ENCODE data around the gene SPIRE1.
A peak's percentile ranks its signal among the peaks of the same experiment; 100 is the strongest.

The SPIRE1 gene

DNA sequence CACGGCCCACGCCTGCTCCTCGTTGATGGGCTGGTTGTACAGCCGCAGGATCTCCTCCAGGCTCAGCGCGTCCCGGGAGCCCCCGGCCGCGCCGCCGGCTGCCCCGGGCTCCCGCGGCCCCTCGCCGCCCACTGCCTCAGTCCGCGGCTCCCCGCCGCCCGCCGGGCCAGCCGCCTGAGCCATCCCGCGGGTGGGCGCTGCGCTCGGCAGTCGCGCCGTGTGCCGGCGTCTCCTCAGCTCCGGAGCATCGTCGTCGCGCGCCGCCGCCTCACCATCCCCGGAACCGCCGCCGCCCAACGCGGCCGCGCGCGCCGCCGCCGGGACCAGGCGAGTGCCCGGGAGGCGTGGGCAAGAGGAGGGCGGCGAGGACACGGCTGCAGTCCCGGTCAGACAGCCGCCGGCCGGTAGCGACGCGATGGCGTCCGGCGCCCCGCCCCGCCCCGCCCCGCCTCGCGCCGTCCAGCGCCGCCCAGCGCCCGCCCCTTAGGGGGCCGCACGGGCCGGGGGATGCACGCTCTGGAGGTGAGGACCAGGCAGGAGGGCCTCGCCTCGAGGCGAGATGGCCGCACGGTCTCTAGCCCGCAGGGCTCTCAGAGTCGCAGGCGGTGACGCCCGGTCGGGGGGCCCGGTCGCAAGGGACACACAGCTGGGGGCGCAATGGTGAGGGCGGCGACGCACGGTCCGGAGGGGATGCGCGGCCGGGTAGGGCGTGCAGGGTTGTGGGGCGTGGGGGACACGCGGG is at the start of gene SPIRE1:
TSS of gene SPIRE1 (minus strand) at position 424 of the 742 bp plus-strand sequence. CDS start at position 183, 241 bp downstream.
- DNase-seq (ENCODE audit: low spot score), result peak; percentile 80

DNA sequence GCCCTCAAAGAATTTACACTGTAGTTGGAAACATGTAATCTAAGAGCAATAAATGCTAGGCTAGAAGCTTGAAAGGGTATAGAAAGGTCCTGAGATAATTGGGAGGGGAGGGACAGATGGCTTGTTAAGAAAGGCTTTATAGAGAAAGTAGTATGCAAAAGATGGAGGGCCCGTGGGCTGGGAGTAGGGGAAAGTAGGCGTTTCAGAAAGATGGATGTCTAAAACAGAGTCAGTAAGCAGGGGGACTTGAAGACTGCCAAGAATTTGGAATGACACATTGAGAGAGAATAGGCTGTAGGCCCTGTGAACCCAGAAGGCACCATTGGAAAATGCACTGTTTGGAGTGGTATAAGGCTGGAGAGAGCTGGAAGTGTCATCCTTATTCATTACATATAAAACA is 45.8 kb upstream of the SPIRE1 start:
- no peak for DNase-seq (ENCODE audit: low spot score)

DNA sequence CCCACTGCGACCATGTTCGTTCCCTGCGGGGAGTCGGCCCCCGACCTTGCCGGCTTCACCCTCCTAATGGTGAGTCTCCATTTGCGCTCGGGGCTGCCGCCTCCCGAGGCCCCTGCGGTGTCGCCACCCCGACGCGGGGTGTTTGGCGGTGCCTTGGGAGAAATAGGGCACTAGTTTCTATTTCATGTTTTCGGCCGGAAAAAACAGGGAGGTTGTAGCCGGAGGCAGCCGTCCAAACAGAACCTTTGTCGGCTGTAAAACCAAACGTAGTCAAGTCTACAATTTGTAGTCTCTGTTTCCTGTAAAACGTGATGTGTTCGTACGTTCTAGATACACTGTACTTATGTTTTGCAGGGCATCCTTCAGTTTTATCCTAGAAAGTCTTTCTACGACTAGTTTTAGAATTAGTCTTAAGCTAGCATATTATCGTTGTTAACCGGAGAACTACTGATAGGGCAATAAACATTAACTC is 45.2 kb upstream of the SPIRE1 start:
- DNase-seq (ENCODE audit: low spot score), result no peak

DNA sequence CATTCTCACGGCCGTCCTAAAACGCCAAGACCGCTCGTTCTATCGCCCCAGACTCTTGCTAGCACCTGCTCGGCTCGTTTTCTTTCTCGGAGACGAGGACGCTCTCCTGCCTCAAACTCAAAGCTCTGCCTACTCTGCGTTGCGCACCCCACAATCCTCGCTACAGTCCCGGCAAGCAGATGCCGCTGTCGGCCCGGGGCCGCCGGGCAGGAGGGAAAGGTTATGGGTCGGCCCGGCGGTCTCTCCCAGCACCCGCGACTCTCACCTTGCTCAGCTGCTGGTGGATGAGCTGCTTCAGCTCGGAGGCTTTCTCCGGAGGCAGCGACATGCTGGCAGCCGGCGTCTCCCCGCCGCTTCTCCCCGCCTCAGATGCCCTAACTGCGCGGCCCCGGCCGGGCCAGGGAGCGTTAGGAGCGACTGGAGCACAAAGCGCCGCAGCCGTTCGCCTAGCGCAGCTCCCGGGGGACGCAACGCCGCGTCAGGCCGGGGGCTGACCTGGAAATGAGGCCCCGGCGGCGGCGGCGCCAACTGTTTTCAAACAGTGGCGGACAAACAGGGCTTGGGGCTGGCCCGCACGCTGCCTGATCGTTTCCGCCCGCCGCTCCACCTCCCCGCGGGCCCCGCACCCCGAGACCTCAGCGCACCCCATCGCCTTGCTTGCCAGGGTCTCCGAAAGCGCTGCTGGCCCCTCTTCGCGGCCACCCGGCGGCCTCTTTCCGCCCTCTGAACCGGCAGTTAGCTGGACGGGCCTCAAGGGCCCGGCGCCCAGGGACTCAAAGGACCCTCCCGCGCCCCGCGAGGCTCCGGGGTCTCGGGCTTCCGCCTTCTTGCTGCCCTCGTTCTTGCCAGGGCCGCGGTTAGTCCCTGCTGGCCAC is 44.6 kb upstream of the SPIRE1 start, which contains the start of the genes CEP76 and PSMG2:
TSS of gene CEP76 (minus strand) at position 503 of the 875 bp plus-strand sequence. CDS start at position 328, 175 bp downstream.
TSS of gene PSMG2 (plus strand) at position 822 of the 875 bp plus-strand sequence. CDS start 66 bp downstream, outside the sequence.
- DNase-seq (ENCODE audit: low spot score), result peak; percentile 83

DNA sequence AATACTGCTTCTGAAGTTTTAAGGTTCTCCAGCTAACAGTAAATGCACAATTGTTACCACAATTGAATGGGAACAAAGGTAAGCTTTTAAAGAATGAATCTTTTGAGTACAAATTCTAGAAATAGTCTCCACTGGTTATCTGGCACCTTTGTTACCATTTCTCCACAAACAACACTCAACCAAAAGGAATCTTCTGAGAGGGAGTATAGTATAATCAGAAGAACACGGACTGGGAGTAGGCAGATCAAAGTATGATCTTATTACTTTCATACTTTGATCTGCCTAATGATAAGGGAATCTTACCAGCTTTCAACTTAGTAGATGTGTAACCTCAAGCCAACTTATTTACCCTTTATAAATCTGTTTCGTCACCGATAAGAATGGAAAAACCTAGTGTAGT is 43.3 kb upstream of the SPIRE1 start:
- no peak for DNase-seq (ENCODE audit: low spot score)

- no peak for DNase-seq (ENCODE audit: low spot score)
These were observed 41.8 kb upstream of the SPIRE1 start for GRCh38 chr18:12699747-12700146.

DNA sequence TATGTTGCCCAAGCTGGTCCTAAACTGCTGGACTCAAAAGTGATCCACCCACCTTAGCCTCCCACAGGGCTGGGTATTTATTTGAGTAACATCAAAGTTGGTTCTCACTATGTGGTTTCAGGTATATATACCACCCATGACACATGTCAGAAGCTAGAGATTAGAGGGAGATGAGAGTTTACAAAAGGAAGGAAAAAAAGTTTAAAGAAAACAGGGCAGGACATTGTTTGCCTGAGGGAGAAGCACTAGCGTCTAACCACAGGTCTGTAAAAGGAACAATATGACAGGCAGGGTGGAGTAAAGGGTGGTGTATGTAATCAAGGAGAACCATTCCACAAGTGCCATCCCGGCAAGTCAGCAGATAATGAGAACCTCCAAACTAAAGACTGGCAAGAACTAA is 36.1 kb upstream of the SPIRE1 start:
- DNase-seq (ENCODE audit: low spot score), result no peak

DNA sequence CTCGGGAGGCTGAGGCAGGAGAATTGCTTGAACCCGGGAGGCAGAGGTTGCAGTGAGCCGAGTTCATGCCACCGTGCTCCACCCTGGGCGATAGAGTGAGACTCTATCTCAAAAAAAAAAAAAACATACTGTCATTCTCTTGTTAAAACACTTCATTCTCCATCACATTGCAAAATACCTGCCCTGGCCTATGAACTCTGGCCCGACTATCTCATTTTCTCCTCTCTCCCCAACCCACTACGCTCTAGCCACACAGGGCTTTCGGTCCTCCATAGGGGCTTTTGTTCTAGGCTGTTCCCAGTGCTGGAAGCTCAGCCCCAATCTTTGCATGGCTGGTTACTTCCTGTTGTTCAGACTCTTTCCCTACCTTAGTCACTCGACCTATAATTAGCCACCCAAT is 34.3 kb upstream of the SPIRE1 start:
- no peak for DNase-seq (ENCODE audit: low spot score)

DNA sequence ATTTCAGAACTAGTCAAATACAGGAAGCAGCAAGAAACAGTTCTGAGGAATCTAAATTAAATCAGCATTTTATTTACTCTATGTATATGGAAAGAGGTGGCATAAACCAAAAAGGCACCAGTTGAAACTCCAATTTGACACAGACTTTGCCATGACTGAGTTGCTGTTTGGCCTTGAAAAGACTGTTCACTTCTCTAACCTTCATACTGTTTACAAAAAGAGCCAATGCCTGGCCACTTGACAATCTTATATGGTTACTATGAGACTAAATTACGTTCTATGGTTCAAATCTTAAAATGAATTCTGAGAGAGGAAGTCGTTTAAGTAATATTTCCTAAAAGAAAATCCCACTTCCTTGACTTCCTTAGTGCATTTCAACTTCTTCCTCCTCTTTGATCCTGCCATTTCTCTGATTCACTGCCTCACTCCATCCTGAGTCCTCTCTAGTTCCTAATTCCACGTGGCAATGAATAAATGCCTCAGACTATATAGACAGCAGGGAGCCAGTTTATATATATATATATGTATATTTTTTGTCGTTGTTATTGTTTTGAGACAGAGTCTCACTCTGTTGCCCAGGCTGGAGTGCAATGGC is 31.4 kb upstream of the SPIRE1 start:
- no peak for DNase-seq (ENCODE audit: low spot score)

DNA sequence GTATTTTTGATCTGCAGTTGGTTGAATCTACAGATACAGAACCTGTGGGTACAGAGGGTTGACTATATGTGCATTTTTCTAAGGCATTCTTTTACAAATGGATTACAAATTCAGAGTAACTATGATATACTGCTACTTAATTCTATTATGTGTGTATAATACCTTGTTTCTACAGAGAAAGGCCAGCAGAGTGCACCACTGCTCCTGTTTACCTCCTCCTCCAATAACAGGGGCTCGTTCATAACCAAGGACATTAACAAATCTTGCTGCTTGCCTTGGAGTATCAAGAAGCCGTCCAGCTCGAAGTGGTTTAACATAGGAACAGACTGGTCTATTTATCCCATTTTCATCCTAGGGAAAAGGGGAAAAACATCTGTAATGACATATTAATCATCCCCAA is 28.2 kb upstream of the SPIRE1 start:
- no peak for DNase-seq (ENCODE audit: low spot score)

DNA sequence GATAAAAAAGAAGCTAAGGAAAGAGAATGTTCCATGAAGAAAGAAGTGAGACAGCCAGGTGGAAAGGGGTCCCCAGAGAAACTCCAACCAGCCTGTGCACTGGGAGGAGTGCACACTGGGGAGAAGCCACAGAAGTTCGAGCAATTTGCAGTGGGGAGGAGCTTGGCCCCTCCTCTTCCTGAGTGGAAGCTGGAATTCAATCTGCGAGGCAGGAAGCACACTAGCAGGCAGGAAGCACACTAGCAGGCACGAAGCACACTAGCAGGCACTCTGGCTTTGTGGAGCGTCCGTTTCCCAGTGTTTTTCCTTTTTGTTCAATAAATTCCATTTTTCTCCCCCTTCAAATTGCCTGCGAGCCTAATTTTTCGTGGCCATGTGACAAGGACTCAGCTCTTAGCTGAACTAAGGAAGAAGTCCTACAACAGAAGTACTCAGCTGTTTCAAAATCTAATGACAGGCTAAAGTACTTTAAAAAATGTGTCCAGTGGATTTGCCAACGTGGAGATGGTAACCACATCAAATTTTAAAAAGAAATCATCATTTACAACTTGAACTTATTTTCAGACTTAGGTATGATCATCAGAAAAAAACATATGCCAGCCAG is 21.4 kb upstream of the SPIRE1 start:
- peak; percentile 27 for DNase-seq (ENCODE audit: low spot score)

- no peak for DNase-seq (ENCODE audit: low spot score)
These were observed 10.1 kb upstream of the SPIRE1 start for GRCh38 chr18:12668041-12668440.

DNA sequence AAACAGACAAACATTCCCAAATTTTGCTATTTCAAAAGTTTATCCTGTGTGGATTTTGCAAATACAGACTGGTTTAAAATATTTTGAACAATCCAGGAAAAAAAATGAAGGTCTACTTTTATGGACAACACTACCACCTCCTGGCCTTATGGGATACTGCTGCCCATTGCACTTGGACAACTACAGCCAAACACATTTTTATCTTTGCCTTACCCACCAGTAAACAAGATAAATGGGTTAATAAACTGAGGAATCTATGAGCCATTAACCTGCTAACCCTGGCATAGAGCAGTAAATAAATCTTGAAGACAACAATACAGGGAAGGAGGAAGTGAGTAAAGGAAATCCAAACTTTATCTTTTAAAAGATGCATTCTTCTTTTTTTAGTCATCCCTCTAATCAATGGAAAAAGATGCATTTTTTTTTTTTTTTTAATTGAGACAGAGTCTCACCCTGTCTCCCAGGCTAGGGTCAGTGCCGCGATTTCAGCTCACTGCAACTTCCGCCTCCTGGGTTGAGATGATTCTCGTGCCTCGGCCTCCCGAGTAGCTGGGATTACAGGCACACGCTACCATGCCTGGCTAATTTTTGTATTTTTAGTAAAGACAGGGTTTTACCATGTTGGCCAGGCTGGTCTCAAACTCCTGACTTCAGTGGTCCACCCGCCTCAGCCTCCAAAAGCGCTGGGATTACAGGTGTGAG is 2.1 kb upstream of the SPIRE1 start:
- DNase-seq (ENCODE audit: low spot score), result peak; percentile 68

- no peak for DNase-seq (ENCODE audit: low spot score)
These were observed 675 bp upstream of the SPIRE1 start for GRCh38 chr18:12658426-12659138.

GRCh38 chr18:12656938-12657683 is 796 bp downstream of the SPIRE1 start:
- peak; percentile 37 for DNase-seq (ENCODE audit: low spot score)

GRCh38 chr18:12656605-12656937 is 1.3 kb downstream of the SPIRE1 start:
- DNase-seq (ENCODE audit: low spot score), result no peak

- DNase-seq (ENCODE audit: low spot score), result no peak
These were observed 2.9 kb downstream of the SPIRE1 start for GRCh38 chr18:12654971-12655370.

DNA sequence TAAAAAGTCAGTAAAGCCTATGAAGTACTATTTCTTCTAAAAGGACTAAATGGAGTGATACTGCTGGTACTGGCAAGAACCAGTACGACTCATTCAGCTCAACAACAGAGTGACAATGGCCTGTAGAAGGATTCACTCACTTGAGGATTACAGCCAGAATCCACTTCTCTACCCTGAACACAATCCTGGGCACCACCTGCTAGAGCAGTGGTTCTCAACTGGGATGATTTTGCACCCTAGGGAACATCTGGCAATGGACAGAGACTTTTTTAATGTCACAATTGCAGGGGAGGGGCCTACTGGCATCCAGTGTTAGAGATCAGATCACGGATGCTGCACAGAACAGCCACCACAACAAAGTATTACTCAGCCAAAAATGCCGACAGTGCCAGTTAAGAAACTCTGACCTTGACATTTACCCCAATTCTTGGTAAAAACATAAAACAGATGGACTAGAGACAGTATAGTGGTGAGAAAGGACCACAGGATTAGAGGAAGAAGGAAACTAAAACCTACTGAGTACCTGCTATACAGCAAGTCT is 5.0 kb downstream of the SPIRE1 start:
- peak; percentile 55 for DNase-seq (ENCODE audit: low spot score)

GRCh38 chr18:12651651-12652050 is 6.3 kb downstream of the SPIRE1 start:
- no peak for DNase-seq (ENCODE audit: low spot score)

GRCh38 chr18:12647773-12648172 is 10.1 kb downstream of the SPIRE1 start:
- DNase-seq (ENCODE audit: low spot score), result no peak
